ENCODE data around the gene IDH3B.

DNA sequence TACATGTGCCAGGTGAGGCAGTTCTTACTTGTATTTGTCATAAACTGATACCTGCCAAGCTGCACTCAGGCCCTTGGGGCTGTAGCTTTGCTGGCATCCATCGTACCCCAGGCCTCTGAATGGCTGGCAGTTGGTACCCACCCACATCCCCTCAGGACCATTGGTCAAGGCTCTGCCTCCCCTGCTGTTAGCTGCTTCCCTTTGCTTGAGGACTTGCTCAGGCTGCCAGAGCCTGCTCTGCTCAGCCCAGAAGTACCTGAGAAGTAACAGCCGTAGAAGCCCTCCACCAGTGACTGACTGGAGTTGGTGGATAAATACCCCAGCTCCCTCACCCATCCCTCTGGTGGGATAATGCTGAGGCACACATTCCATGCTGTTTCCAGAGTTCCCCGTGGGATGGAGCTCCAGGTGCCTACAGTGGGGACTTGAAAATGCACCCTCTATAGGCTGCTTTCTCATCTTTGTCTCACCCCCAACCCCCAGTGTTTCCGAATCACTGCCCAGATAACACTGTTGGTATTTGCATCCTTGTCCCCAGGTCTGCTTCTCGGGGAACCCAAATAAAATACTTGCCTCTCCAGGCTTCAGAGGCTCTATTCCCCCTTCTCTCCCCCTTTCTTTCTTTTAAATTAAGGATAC lies 35.9 kb upstream of the IDH3B start:
- TF ChIP-seq CTCF (IDR thresholded peaks at IDR 0.05), result no peak
- TF ChIP-seq, protein P1, sequence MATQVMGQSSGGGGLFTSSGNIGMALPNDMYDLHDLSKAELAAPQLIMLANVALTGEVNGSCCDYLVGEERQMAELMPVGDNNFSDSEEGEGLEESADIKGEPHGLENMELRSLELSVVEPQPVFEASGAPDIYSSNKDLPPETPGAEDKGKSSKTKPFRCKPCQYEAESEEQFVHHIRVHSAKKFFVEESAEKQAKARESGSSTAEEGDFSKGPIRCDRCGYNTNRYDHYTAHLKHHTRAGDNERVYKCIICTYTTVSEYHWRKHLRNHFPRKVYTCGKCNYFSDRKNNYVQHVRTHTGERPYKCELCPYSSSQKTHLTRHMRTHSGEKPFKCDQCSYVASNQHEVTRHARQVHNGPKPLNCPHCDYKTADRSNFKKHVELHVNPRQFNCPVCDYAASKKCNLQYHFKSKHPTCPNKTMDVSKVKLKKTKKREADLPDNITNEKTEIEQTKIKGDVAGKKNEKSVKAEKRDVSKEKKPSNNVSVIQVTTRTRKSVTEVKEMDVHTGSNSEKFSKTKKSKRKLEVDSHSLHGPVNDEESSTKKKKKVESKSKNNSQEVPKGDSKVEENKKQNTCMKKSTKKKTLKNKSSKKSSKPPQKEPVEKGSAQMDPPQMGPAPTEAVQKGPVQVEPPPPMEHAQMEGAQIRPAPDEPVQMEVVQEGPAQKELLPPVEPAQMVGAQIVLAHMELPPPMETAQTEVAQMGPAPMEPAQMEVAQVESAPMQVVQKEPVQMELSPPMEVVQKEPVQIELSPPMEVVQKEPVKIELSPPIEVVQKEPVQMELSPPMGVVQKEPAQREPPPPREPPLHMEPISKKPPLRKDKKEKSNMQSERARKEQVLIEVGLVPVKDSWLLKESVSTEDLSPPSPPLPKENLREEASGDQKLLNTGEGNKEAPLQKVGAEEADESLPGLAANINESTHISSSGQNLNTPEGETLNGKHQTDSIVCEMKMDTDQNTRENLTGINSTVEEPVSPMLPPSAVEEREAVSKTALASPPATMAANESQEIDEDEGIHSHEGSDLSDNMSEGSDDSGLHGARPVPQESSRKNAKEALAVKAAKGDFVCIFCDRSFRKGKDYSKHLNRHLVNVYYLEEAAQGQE (IDR thresholded peaks at IDR 0.05; ENCODE audit: insufficient read depth in 1 of 2, low read depth in 2 of 2, low read length in 1 of 2), result no peak
- no peak for TF ChIP-seq POLR2AphosphoS5 (IDR thresholded peaks at IDR 0.05; ENCODE audit: low read depth, low read length)
- no peak for TF ChIP-seq SIN3A (IDR thresholded peaks at IDR 0.05; ENCODE audit: borderline replicate concordance, insufficient read depth, low read depth, low read length)
- no peak for TF ChIP-seq TCF7L2 (IDR thresholded peaks at IDR 0.05; ENCODE audit: low read depth, low read length)

All from Panc1 (cell line).